22Rv1 (cell line): Measurements from ENCODE around the gene TALDO1.

ENCODE experiments used
- ZFX ChIP-seq: fragments of 450-650 bp; IDR thresholded peaks from 2 replicates; pipeline ENCODE4 v1.6.1; 2017; ENCODE audit warnings: antibody characterized with exemption, borderline replicate concordance
- TF ChIP-seq, protein P1 (sequence below): fragments of 450-650 bp; IDR thresholded peaks from 2 replicates; pipeline ENCODE4 v1.5.1; 2017; ENCODE audit warnings: mild to moderate bottlenecking

DNA sequence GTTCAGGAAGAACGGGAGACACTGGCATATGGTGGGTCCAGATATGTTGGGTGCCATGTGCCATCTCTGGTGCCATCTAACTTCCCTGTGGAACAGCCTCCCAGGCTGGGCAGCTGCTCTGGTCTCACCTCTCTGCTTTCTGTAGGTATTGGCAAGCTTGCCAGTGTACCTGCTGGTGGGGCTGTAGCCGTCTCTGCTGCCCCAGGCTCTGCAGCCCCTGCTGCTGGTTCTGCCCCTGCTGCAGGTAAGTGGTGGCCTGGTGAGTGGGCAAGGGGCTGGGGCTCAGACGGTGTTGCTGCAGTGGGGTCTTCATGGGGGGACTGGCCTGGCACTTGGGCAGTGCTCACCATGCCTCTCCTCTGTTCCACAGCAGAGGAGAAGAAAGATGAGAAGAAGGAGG is 65.1 kb downstream of the TALDO1 start:
- TF ChIP-seq, protein P1, sequence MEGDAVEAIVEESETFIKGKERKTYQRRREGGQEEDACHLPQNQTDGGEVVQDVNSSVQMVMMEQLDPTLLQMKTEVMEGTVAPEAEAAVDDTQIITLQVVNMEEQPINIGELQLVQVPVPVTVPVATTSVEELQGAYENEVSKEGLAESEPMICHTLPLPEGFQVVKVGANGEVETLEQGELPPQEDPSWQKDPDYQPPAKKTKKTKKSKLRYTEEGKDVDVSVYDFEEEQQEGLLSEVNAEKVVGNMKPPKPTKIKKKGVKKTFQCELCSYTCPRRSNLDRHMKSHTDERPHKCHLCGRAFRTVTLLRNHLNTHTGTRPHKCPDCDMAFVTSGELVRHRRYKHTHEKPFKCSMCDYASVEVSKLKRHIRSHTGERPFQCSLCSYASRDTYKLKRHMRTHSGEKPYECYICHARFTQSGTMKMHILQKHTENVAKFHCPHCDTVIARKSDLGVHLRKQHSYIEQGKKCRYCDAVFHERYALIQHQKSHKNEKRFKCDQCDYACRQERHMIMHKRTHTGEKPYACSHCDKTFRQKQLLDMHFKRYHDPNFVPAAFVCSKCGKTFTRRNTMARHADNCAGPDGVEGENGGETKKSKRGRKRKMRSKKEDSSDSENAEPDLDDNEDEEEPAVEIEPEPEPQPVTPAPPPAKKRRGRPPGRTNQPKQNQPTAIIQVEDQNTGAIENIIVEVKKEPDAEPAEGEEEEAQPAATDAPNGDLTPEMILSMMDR = no peak
- TF ChIP-seq ZFX = no peak
